Measurements from ENCODE around the gene ZNF865. TPM values are rescaled to one million over a fixed set of nuclear protein-coding genes. Genes with fewer than 3 reads are reported as not detected.

Gene ZNF865
- total RNA-seq, 1 donor from 2014 or later: 16.1 TPM

DNA sequence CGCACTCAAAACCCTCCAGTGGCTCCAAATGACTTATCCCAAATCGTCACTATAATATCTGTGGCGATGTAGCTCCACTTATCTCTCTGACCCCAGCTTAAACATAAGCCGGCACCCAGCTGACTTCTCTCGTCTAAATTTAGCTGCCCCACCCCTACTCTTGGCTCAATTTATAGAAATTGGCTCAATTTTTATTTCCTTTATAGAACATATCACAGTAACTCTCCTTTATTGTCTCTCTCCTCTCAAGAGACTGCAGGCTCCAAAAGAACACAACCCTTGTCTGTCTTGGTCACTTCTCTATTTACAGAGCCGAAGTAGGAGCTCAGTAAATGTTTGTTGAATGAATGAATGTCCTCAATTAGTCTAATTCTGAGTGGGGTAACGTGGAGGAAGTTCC is 18.1 kb downstream of the ZNF865 start:
- H3K27ac Mint-ChIP-seq (ENCODE audit: unreplicated experiment): peak overlapping the region; percentile 4
- no peak for DNase-seq (ENCODE audit: low spot score)
- H3K4me3 Mint-ChIP-seq (ENCODE audit: unreplicated experiment): peak overlapping the region; percentile 87
- H3K36me3 Mint-ChIP-seq (ENCODE audit: low read depth): peaks cover 4% of the 10 kb centered on the region
- H3K9me3 Mint-ChIP-seq (ENCODE audit: low read depth): no peaks in the 10 kb centered on the region
- TF ChIP-seq CTCF (IDR thresholded peaks at IDR 0.05): no peak
- H3K27me3 Mint-ChIP-seq (ENCODE audit: low read depth): no peaks in the 10 kb centered on the region
- peaks cover 18% of the 10 kb centered on the region for H3K4me1 Mint-ChIP-seq (ENCODE audit: low read depth)

- no peak for TF ChIP-seq CTCF (IDR thresholded peaks at IDR 0.05)
- H3K27me3 Mint-ChIP-seq (ENCODE audit: low read depth): no peaks in the 10 kb centered on the region
- peak; percentile 94 for DNase-seq (ENCODE audit: low spot score)
These were observed 18.9 kb downstream of the ZNF865 start, which contains the start of gene ZNF784 for GRCh38 chr19:55624109-55625003. Gene ZNF784 (minus strand): TSS chr19:55624566. CDS start chr19:55624561, 5 bp downstream.

DNA sequence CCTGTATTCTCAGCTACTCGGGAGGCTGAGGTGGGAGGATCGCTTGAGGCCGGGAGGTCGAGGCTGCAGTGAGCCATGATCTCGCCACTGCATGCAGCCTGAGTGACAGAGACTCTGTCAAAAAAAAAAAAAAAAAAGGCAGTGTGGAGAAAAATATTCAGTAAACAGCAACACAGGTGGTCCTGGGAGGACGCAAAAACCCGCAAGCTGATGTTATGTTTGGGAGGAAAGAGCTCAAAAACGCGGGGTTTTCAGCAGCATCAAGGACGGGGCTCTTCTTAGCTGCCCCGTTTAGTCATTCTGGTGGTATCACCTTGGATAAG is 19.5 kb downstream of the ZNF865 start:
- Mint-ChIP-seq H3K27me3 (ENCODE audit: low read depth) (no peaks in the 10 kb centered on the region), H3K4me1 (ENCODE audit: low read depth) (peaks cover 18% of the 10 kb centered on the region), H3K4me3 (ENCODE audit: unreplicated experiment) (peak overlapping the region; percentile 87), H3K36me3 (ENCODE audit: low read depth) (peaks cover 4% of the 10 kb centered on the region), H3K27ac (ENCODE audit: unreplicated experiment) (peak overlapping the region; percentile 99), H3K9me3 (ENCODE audit: low read depth) (no peaks in the 10 kb centered on the region)
- no peak for DNase-seq (ENCODE audit: low spot score)
- no peak for TF ChIP-seq CTCF (IDR thresholded peaks at IDR 0.05)

More at GRCh38 chr19:55624109-55625003, 18.9 kb downstream of the ZNF865 start, which contains the start of gene ZNF784:
- Mint-ChIP-seq H3K4me1 (ENCODE audit: low read depth) (peaks cover 18% of the 10 kb centered on the region), H3K27ac (ENCODE audit: unreplicated experiment) (peak within 1 kb of the TSS; percentile 99), H3K9me3 (ENCODE audit: low read depth) (no peaks in the 10 kb centered on the region), H3K4me3 (ENCODE audit: unreplicated experiment) (peak within 1 kb of the TSS; percentile 87), H3K36me3 (ENCODE audit: low read depth) (peaks cover 4% of the 10 kb centered on the region)

- no peak for TF ChIP-seq CTCF (IDR thresholded peaks at IDR 0.05)
- Mint-ChIP-seq H3K27ac (ENCODE audit: unreplicated experiment) (no peak overlapping the region), H3K36me3 (ENCODE audit: low read depth) (no peaks in the 10 kb centered on the region), H3K27me3 (ENCODE audit: low read depth) (no peaks in the 10 kb centered on the region), H3K4me3 (ENCODE audit: unreplicated experiment) (no peak overlapping the region), H3K4me1 (ENCODE audit: low read depth) (peaks cover 18% of the 10 kb centered on the region), H3K9me3 (ENCODE audit: low read depth) (no peaks in the 10 kb centered on the region)
- DNase-seq (ENCODE audit: low spot score): no peak
These were observed 20.9 kb downstream of the ZNF865 start for GRCh38 chr19:55626350-55626749.

- H3K4me3 Mint-ChIP-seq (ENCODE audit: unreplicated experiment): no peak overlapping the region
- H3K9me3 Mint-ChIP-seq (ENCODE audit: low read depth): no peaks in the 10 kb centered on the region
- no peak overlapping the region for H3K27ac Mint-ChIP-seq (ENCODE audit: unreplicated experiment)
These were observed 27.0 kb downstream of the ZNF865 start for GRCh38 chr19:55632463-55632834.

More at GRCh38 chr19:55632463-55632834, 27.0 kb downstream of the ZNF865 start:
- peak; percentile 83 for TF ChIP-seq CTCF (IDR thresholded peaks at IDR 0.05)
- no peaks in the 10 kb centered on the region for H3K27me3 Mint-ChIP-seq (ENCODE audit: low read depth)
- H3K36me3 Mint-ChIP-seq (ENCODE audit: low read depth): peaks cover 3% of the 10 kb centered on the region
- H3K4me1 Mint-ChIP-seq (ENCODE audit: low read depth): peaks cover 36% of the 10 kb centered on the region
- no peak for DNase-seq (ENCODE audit: low spot score)

Measured in chondrocyte (in vitro differentiated cells).